Measurements from ENCODE around the gene CLNS1A. TPM values are rescaled to one million over a fixed set of nuclear protein-coding genes. Genes with fewer than 3 reads are reported as not detected.

The CLNS1A gene
- total RNA-seq (10 to 100 TPM; 47.6 to 65.8 (median 54.9) TPM), polyA plus RNA-seq (10 to 100 TPM; 31.1 to 46.7 TPM)

GRCh38 chr11:77637345-77638165 is at the start of gene CLNS1A:
Gene CLNS1A (minus strand): TSS chr11:77637794. CDS start chr11:77637714, 80 bp downstream.
- Histone ChIP-seq H3K36me3 (no peaks in the 10 kb centered on the region), H3K27me3 (no peaks in the 10 kb centered on the region), H3K27ac (peak within 1 kb of the TSS; percentile 25 to 74 (median 60)), H3K9me3 (no peaks in the 10 kb centered on the region), H3K4me1 (peaks cover 0 to 11% (median 7%) of the 10 kb centered on the region in 3 donors), H3K4me3 (peak within 1 kb of the TSS; percentile 84 to 95 (median 95))
- no peak for TF ChIP-seq CTCF (IDR thresholded peaks at IDR 0.05)
- WGBS, 2 donors: 1% methylated on average over 37 to 41 of the region's 41 CpGs
- DNase-seq (peak; percentile 76 to 92 (median 84)), FAIRE-seq (no peak), ATAC-seq (peak; percentile 98 to 99 (median 99))
- intact Hi-C loops (cut with DNase I): no loop called here

- DNase-seq (no peak), ATAC-seq (no peak), FAIRE-seq (no peak)
- intact Hi-C loops (cut with DNase I): no loop called here
- Histone ChIP-seq H3K4me1 (no peaks in the 10 kb centered on the region), H3K36me3 (peaks cover 0 to 23% (median 6%) of the 10 kb centered on the region in 3 donors), H3K4me3 (no peak overlapping the region), H3K9me3 (no peaks in the 10 kb centered on the region), H3K27ac (no peak overlapping the region), H3K27me3 (no peaks in the 10 kb centered on the region)
- no peak for TF ChIP-seq CTCF (IDR thresholded peaks at IDR 0.05)
These were observed 49.5 kb upstream of the CLNS1A start for GRCh38 chr11:77687088-77687487.

GRCh38 chr11:77677138-77677537 is 39.5 kb upstream of the CLNS1A start:
- Histone ChIP-seq H3K4me1 (no peaks in the 10 kb centered on the region), H3K4me3 (no peak overlapping the region), H3K27ac (no peak overlapping the region), H3K27me3 (no peaks in the 10 kb centered on the region), H3K9me3 (no peaks in the 10 kb centered on the region), H3K36me3 (peaks cover 0 to 23% (median 4%) of the 10 kb centered on the region in 3 donors)
- no peak for TF ChIP-seq CTCF (IDR thresholded peaks at IDR 0.05)
- DNase-seq: no peak
- WGBS, 2 donors: 88 to 94% methylated on average over 3 of the region's 3 CpGs
- FAIRE-seq: no peak
- ATAC-seq: no peak
- intact Hi-C loops (cut with DNase I): no loop called here

- Histone ChIP-seq H3K4me1 (peaks cover 0 to 7% (median 0%) of the 10 kb centered on the region in 3 donors), H3K9me3 (no peaks in the 10 kb centered on the region), H3K4me3 (no peak overlapping the region), H3K36me3 (peaks cover 0 to 22% (median 7%) of the 10 kb centered on the region in 3 donors), H3K27me3 (no peaks in the 10 kb centered on the region), H3K27ac (no peak overlapping the region)
- DNase-seq: peak in 1 of 6 donors; percentile 46
- no peak for FAIRE-seq
- intact Hi-C loops (cut with DNase I): no loop called here
- peak in 2 of 4 donors; percentile 28 to 50 for ATAC-seq
- no peak for TF ChIP-seq CTCF (IDR thresholded peaks at IDR 0.05)
- WGBS, 2 donors: 94 to 100% methylated on average over 1 of the region's 1 CpG
These were observed 34.7 kb upstream of the CLNS1A start for GRCh38 chr11:77672264-77672663.

Data from pancreas (tissue), 10 donors.